Germinal center (tissue), 1 donor: Measurements from ENCODE around the gene SETD4.
"Not testable (repeated sequence)": the region's sequence is repeated elsewhere in the genome, so short reads cannot be mapped to it uniquely, and the experiment has no call there.

ENCODE experiments used
- DNase-seq: peaks from one replicate; pipeline ENCODE4 v3.0.0; 2012; ENCODE audit warnings: mixed read lengths, low spot score

SETD4 gene

DNA sequence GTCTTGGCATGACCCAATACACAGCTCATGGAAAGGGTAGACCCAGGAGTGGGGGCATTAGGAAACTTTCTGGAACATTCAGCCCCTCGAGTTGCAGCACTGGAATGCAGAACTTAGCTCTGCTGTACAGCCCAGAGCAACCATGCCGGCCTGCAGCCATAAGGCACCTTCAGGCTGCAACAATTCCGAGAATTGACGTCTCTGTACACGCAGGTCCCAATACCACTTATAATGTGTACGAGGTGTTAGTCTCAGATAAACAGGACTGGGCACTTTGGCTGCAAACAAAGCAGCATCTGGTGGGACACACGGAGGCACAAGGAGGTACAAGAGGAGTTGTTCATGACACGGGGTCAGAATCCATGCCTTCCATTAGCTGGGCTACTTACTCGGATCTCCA is 17.4 kb upstream of the SETD4 start:
- DNase-seq: no peak

DNA sequence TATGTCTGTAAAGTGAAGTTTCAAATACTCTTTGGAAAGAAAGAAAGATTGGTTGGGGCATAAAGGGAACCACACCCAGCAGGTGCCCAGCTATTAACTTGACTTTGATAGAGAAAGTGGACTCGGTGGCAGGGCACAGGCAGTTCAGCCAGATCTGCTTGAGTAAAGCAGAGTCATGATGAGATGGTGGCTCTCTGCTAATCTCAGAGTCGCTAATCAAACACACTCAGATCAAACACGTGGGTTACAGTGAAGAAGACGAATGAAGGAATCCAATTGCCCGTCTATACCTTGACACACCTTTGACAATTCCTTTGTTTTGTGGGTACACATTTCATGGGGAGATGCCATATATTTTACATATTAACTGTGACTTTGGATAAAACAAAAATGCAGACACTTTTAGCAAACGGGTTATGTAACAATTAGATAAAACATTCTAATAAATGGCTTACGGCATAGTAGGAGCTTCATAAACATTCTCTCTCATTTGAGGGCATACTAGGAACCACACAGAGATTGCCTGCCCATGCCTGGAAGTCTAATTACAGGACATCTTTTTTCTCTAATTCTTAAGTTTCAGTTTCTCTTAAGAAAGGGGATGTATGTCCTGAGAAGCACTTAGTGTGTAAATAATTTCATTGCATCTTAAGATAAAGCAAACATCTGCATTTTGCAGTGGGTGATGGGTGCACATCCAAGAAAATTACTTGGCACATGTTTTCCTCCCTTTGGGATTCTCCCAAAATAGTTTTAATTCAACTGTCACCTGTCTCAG is 16.7 kb upstream of the SETD4 start:
- no peak for DNase-seq

DNA sequence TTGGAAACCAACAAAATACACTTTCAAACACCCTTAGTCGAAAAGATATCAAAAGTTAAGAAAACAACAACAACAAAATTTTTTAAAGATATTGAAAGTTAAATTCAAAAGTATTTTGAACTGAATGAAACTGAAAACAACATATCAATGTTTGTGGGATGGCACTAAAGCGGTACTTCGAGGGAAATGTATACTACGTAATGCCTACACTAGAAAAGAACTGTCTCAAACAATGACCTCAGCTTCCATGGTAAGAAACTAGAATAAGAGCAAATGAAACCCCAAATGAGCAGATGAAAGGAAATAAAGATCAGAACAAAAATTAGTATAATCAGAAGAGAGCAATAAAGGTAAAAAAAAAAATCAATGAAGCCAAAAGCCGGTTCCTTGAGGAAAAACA is 15.6 kb upstream of the SETD4 start:
- DNase-seq: no peak

DNA sequence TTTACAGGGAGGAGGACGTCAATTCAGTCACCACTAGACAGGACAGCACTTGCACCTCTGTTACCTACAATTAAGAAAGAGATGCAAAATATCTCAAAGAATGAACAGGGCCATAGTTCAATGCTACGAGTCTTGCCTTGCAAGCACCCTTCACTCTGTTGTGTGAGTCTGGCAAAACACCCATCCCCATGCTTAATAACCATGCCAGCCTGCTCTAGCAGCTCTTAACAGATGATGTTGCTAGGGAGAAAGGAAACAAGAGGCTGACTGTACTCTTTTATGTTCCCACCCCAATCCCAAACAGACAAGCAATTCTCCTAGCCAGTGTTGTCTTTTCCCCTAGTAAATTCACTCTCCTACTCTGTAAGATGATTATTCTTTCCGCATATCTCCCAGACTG is 14.8 kb upstream of the SETD4 start:
- DNase-seq: no peak

DNA sequence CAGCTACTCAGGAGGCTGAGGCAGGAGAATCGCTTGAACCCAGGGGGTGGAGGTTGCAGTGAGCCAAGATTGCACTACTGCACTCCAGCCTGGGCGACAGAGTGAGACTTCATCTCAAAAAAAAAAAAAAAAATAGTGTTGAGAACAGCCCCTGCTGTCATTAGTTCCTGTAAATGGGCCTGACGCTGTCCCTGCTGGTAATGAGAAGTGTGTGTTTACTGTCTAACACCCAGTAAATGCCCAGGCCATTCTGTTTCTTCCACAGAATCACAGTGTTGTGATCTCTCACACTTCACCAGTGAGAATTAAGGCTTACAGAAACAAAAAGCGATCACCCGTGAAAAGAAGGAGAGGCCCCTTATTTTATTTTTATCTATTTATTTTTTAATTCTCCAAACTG is 13.6 kb upstream of the SETD4 start:
- DNase-seq: not testable (repeated sequence)

DNA sequence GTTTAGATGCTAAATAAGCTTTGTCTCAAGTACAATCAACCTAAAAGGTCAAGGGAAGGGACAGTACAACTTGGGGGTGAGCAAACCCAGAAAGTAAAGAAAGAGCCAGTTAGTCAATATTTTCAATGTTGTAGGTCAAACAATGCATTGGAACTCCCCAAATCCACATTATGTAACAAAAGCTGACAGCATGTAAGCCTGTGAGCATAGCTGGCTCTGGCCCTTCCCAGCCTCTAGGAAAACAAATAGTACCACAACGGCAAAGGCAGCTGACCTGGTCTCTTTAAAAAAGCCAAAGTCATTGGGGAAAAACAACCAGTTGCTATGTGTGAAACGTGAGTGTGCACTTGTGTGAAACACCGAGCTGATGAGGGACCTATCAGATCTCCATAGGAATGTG is 12.9 kb upstream of the SETD4 start:
- DNase-seq: no peak

DNA sequence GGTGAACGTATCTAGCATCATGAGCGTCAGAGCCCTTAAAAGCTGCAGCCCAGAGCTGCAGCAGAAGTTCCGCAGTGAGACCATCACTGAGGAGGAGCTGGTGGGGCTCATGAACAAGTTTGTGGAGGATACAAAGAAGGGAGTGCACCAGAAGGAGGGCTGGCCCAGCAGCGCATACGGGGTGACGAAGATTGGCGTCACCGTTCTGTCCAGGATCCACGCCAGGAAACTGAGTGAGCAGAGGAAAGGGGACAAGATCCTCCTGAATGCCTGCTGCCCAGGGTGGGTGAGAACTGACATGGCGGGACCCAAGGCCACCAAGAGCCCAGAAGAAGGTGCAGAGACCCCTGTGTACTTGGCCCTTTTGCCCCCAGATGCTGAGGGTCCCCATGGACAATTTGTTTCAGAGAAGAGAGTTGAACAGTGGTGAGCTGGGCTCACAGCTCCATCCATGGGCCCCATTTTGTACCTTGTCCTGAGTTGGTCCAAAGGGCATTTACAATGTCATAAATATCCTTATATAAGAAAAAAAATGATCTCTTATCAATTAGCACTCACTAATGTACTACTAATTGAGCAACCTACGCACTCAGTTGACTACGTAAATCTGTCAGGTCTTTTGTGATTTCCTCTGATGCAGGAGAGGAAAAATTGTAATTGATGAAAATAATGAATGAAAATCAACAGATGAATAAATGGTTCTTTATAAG is 12.3 kb upstream of the SETD4 start:
- no peak for DNase-seq

DNA sequence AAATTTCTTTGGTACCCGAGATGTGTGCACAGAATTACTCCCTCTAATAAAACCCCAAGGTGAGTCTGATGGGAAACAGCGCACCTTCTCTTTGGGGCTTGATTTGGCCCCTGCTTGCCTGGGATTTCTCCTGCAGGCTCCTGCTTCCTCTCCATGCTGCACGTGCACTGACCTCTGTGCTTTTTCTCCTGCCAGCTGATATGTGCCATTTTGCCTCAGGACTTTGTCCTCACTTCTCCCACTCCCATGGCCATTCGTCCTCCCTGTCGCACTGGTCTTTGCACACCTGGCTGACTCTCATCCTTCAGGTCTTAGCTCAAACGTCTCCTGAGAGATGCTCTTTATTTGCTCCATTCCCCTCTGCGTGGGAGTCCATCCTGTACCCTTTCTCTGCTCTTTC is 10.7 kb upstream of the SETD4 start:
- DNase-seq: no peak

DNA sequence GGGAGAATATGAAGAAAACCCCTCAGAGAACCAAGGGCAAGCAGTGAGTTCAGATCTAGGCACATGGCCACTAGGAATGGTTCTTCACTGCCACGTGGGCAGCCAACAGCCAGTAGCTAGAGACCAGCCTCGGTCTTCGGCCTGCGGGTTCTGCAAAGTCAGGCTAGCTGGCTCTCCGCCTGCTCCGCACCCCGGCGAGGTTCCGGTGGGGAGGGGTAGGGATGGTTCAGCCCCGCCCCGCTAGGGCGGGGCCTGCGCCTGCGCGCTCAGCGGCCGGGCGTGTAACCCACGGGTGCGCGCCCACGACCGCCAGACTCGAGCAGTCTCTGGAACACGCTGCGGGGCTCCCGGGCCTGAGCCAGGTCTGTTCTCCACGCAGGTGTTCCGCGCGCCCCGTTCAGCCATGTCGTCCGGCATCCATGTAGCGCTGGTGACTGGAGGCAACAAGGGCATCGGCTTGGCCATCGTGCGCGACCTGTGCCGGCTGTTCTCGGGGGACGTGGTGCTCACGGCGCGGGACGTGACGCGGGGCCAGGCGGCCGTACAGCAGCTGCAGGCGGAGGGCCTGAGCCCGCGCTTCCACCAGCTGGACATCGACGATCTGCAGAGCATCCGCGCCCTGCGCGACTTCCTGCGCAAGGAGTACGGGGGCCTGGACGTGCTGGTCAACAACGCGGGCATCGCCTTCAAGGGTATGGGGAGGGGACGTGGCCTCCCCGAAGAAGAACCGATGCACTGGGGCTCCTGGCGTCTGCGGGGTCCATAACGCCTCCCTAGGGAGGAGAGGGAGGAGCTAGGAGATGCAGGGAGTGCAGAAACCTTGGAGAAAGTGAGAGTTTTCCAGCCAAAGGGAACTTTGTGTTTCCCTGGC is 9.6 kb upstream of the SETD4 start, which contains the start of gene CBR1:
Gene CBR1, plus strand, starts transcription at position 312 of the 871 bp plus-strand sequence. Its CDS starts 92 bp downstream, at position 404.
- DNase-seq: peak; percentile 83

DNA sequence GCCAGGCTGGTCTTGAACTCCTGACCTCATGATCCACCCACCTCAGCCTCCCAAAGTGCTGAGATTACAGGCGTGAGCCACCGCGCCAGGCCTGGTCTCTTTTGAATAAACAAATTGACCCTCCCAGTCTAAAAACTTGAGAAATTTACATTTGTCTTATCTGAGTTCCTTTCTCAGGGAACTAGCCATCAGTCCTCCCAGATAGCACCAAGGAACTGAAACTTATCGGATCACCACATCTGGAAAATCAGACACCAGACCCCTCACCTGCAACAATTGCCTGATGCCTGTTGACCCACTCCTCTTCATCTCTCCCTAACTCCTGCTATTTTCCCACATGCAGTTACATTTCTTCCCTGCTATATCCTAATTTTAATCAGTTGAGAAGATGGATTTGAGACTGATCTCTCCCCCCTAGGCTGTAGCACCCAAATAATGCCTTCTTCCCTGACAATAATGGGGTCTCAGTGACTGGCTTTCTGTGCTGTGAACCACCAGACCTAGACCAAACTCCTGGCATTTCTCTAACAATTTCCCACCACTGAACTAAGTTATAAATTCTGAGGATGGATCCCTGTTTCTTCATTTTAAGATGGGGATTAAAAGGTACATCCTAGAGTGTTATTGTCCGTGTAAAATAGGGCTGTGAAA is 8.5 kb upstream of the SETD4 start:
- DNase-seq: no peak

DNA sequence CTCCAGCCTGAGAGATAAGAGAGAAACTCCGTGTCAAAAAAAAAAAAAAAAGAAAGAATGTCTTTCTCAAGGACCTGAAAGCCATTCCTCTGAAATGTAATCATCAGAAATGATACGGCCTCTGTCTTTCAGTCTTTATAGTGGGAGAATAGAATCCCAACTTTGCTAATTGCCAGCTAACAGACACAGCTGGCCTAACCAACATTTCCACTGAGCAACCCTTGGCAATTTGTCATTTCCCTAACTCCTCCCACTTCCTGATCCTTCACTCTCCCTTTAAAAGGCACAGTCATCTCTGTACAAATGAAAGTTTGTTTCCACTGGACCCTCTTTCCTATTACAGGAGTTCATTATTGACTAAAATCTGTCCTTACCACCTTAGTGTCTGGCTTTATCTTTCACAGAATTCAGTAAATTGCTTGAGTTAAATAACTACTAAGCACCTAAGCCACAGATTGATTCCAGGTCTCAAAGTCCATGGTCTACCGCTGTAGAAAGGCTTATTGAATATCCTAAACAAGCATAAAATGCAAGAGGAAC is 5.2 kb upstream of the SETD4 start:
- DNase-seq: no peak

DNA sequence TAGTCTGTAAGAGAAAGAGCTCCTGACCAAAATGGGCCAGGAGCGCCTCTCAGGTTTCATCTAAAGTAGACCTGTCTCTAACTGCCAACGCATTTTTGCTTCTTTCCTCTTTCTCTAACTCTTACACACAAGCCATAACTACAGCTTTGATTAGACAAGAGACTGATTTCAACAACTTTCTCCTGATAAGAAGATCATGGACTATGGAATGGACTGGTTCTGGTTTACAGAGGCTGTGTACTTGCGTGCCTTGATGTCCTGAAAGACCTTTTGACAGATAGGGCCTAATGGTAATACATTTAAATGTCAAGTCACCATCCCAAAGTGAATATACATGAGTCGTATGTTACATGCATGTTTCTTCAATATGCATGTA is 3.7 kb upstream of the SETD4 start:
- no peak for DNase-seq

DNA sequence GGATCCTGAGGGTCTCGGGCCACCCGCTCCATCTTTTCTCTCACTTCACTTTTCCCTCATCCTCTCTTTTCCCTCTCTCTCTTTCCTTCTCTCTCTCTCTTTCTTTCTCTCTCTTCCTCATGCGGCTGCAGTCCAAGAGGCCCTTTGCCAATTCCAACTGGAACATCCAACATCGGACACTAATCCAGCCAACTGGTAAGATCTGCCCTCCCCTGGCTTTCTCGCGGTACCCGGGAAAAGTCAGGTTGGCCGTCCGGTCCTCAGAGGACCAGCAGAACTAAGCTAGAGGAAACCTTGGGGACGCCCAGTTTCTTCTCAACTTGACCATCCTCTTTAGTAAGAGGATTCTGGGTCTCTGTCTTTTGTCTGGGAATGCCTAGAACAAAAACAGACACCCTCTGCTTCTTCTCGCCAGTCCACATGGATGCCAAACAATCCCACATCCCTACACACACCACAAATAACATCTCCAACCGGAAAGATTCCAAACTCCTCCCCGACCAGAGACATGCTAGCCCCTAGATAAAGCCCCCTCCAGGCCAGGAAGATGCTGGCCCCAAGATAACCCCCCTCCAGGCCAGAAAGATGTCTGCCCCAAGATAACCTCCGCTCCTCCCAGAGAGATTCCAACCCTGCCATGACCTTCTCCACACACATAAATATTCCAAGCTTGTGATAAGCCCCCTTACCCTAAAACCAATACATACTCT is 3.2 kb upstream of the SETD4 start:
- no peak for DNase-seq

DNA sequence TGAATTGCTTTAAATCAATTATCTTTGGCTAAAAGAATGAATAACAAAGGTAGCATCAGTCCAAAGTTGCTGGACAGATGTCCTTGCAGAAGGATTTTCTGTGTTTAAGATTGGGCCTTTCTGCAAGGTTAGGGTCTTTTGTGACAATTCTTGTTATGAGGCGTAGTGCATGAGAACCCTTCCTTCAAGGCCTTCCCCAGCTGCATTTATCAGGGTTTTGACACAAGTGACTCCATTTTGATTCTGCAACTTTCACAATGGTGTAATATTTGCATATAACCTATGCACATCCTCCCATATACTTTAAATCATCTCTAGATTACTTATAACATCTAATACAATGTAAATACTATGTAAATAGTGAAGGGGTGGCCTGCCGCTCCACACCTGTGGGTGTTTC is 1.1 kb upstream of the SETD4 start:
- DNase-seq: no peak

DNA sequence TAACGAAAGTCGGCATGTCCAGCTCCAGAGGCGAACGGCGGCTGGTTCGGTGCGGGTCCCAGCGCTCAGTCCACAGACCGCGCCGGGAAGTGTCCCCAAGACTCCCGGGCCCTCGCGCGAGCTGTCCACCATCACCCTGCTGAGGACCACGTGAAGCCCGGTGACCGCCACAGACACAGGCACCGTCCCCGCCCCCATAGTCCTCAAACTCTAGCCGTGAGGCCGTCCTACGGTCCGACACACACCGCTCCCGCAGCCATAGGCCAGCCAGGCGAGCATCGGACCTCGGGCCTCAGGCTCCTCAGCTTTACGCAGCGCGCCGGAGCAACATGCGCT is 535 bp downstream of the SETD4 start:
- no peak for DNase-seq

DNA sequence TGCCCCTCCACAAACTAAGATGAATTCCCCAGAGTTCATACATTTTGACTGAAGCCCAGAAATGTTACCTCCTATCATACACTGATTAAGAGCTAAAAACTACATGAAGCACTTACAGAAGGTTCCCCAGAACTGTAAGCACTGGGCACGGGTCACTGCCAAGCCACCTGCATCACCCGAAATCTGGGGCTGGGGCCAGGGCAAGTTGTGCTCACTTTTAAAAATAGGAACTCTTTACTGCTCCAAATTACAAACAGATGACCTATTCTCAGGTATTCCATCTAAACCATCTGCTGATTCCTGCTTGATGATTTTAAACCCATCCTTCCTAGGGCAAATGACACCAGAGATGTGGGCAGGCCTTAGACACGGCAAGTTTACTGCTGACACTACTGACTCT is 4.8 kb downstream of the SETD4 start:
- no peak for DNase-seq

DNA sequence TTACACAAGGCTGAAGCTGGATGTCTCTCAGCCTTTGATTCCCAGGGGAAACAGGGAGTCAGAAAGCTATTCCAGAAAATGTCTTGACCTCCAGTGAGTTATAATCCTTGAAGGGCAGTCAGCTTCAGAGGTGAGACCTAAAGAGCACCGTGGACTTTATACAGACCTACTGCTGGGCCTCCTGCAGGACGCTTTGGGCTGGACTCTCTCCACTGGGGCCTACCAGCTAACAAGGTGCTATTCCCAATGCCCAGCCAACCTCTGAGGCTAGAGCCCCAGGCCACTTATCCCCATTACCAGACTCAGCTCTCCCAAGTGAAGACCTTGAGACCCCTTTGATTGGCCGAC is 6.6 kb downstream of the SETD4 start:
- DNase-seq: no peak

DNA sequence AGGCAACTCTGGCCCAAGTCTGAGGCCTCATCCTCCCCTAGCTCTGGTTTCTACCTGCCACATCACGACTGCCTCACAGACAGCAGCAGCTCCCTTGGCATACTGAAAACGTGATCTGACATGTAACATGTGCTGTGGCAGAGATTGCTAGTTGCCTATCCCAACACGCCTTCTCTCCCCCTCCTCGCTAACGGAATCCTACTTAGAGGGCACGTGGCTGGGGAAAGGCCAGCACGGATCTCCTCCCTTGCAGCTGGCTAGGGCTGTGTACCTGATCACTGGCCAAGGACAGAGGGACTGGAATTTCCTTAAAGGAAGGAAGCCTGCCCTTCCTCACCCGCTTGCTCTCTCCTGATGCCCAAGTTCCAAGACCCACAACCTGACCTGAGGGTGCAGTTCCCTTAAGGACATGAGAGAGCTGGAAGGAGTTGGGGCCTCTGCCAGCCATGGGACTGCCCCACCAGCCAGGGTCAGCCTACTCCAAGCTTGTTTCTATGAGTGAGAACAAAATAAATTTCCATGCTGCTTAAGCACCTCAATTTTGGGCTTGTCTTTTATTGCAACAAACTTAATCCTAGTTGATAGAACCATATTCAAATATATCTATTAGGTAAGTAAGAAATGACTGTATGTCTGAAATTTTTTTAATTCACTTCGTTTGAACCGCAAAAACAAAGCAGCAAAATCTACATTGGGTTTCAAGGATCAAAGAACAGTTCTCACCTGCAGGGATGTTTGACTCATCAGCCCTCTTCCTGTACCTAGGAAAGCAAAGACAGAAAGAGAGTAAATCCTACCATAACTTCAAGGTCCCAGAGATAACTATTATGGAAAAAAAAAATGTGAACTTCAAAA is 7.2 kb downstream of the SETD4 start:
- DNase-seq: no peak

DNA sequence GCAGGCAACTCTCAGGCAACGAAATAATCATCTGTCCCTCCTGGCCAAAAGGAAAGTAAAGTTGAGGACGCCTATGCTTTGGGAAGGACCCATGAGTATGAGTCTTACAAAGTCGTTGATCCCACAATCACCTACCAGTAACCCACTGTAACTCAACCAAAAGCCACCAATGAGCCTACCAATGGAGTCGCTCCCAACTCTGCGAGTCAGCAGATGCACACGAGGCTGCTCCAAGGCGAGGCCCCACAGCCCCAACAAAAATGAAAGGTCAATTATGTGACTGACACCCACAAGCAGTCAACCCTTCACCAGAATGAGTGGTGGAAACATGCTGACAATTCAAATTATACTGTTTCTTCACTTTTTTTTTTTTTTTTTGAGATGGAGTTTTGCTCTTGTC is 12.0 kb downstream of the SETD4 start:
- no peak for DNase-seq

DNA sequence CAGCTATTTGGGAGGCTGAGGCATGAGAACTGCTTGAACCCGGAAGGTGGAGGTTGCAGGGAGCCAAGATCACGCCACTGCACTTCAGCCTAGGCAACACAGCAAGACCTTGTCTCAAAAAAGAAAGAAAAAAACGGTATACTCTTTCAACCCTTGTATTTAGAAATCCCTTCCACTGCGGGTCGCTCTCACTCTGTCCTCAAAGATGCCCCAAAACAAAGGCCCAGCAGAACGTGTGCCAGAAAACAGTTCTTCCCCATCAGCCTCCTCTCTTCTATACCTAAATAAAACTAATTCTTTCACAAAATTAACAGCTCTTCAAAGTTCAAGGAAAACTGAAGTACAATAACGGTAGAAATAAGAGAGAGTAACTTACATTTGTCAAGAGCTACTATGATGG is 13.2 kb downstream of the SETD4 start:
- no peak for DNase-seq

DNA sequence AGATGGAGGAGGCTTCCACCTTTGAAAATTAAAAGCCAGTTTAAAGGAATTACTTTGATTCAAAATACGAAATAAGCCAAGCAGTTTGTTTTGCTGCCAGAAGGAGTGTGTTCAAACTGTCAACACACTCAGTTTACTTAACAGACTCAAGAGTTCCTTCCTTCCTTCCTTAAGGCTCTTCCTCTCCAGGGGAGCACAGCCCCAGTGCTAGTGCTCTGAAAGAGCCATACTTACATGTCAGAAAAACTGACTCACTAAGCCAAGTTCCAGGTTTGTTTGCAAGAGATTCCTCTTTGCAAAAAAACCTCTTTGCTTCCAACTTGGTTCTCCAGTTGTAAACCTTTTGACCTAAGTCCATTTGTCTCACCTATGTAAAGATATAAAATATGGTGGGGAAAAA is 14.3 kb downstream of the SETD4 start:
- DNase-seq: no peak
